Liver (tissue), 9 donors: ENCODE measurements around the gene IGF1R. TPM values are rescaled to one million over a fixed set of nuclear protein-coding genes. Genes with fewer than 3 reads are reported as not detected.

ENCODE experiments used
- DNase-seq: peaks from one replicate; pipeline ENCODE4 v3.0.0-alpha.2; 2017; ENCODE audit warnings: low spot score
- H3K27ac ChIP-seq, 2 donors: one replicate each; pipeline ENCODE4 v1.7.0; 2013; ENCODE audit warnings: inconsistent platforms in 2 of 2, low read length in 2 of 2, control low read depth in 1 of 2, low read depth in 1 of 2, mild to moderate bottlenecking in 1 of 2
- H3K27me3 ChIP-seq, 4 donors: one replicate each; pipeline versions ENCODE4 v1.6.1 to v1.7.0; 2013; ENCODE audit warnings: low read length in 3 of 4, inconsistent platforms in 1 of 4, mild to moderate bottlenecking in 1 of 4, moderate library complexity in 1 of 4; ENCODE audit not compliant: control insufficient read depth in 4 of 4, insufficient read depth in 4 of 4
- H3K36me3 ChIP-seq, 4 donors: one replicate each; pipeline versions ENCODE4 v1.6.1 to v1.7.0; 2013; ENCODE audit warnings: low read length in 3 of 4, mild to moderate bottlenecking in 3 of 4, low read depth in 1 of 4, moderate library complexity in 1 of 4; ENCODE audit not compliant: control insufficient read depth in 4 of 4, insufficient read depth in 3 of 4
- H3K4me1 ChIP-seq, 4 donors: one replicate each; pipeline versions ENCODE4 v1.6.1 to v1.7.0; 2013; ENCODE audit warnings: low read length in 3 of 4, mild to moderate bottlenecking in 3 of 4, moderate library complexity in 1 of 4; ENCODE audit not compliant: control insufficient read depth in 4 of 4, insufficient read depth in 4 of 4
- H3K4me3 ChIP-seq, 3 donors: one replicate each; pipeline versions ENCODE4 v1.6.1 to v1.7.0; 2013; ENCODE audit warnings: low read length in 3 of 3, control low read depth in 1 of 3, low read depth in 1 of 3, mild to moderate bottlenecking in 1 of 3
- H3K9ac ChIP-seq, 2 donors: one replicate each; pipeline ENCODE4 v1.7.0; 2013; ENCODE audit warnings: low read length in 2 of 2, mild to moderate bottlenecking in 2 of 2, moderate library complexity in 2 of 2, control low read depth in 1 of 2, low read depth in 1 of 2
- H3K9me3 ChIP-seq, 4 donors: one replicate each; pipeline versions ENCODE4 v1.6.1 to v1.7.0; 2013; ENCODE audit warnings: low read length in 3 of 4; ENCODE audit not compliant: control insufficient read depth in 4 of 4
- EGR1 ChIP-seq, 2 donors: IDR thresholded peaks; 2 replicates each; pipeline ENCODE4 v1.6.1; 2016 to 2018; ENCODE audit warnings: antibody characterized with exemption in 2 of 2, low read depth in 2 of 2
- FOXA1 ChIP-seq: IDR thresholded peaks from 2 replicates; pipeline ENCODE4 v1.6.1; 2016; ENCODE audit warnings: antibody characterized with exemption
- FOXA2 ChIP-seq: IDR thresholded peaks from 2 replicates; pipeline ENCODE4 v1.6.1; 2016; ENCODE audit warnings: antibody characterized with exemption
- GABPA ChIP-seq, 2 donors: IDR thresholded peaks in 1 of 2; conservative IDR thresholded peaks in 1 of 2; 2 replicates each; pipeline ENCODE4 v1.6.1; 2016; ENCODE audit warnings: antibody characterized with exemption in 2 of 2, mild to moderate bottlenecking in 1 of 2, moderate library complexity in 1 of 2
- HNF4A ChIP-seq, 2 donors: conservative IDR thresholded peaks; 2 replicates each; pipeline ENCODE4 v1.6.1; 2016; ENCODE audit warnings: antibody characterized with exemption in 2 of 2, mild to moderate bottlenecking in 2 of 2
- HNF4G ChIP-seq: IDR thresholded peaks from 2 replicates; pipeline ENCODE4 v1.6.1; 2016; ENCODE audit warnings: antibody characterized with exemption
- JUND ChIP-seq, 2 donors: IDR thresholded peaks; 2 replicates each; pipeline ENCODE4 v1.6.1; 2016; ENCODE audit warnings: antibody characterized with exemption in 2 of 2
- NR2F2 ChIP-seq: IDR thresholded peaks from 2 replicates; pipeline ENCODE4 v1.6.1; 2016; ENCODE audit warnings: antibody characterized with exemption
- RXRA ChIP-seq, 2 donors: IDR thresholded peaks; 2 replicates each; pipeline ENCODE4 v1.6.1; 2017 to 2018; ENCODE audit warnings: antibody characterized with exemption in 2 of 2, mild to moderate bottlenecking in 1 of 2
- SP1 ChIP-seq: IDR thresholded peaks from 2 replicates; pipeline ENCODE4 v1.6.1; 2018; ENCODE audit warnings: antibody characterized with exemption, mild to moderate bottlenecking
- TAF1 ChIP-seq: conservative IDR thresholded peaks from 2 replicates; pipeline ENCODE4 v1.6.1; 2016; ENCODE audit warnings: antibody characterized with exemption, mild to moderate bottlenecking
- YY1 ChIP-seq: IDR thresholded peaks from 2 replicates; pipeline ENCODE4 v1.6.1; 2016; ENCODE audit warnings: antibody characterized with exemption, mild to moderate bottlenecking
- ZBTB33 ChIP-seq: IDR thresholded peaks from 2 replicates; pipeline ENCODE4 v1.6.1; 2016; ENCODE audit warnings: antibody characterized with exemption
- WGBS: extraction: QIAGEN DNeasy Blood & Tissue Kit; methylation state at CpG from one replicate; pipeline ENCODE4 v1.1.7; 2013; 5-methylcytosine and 5-hydroxymethylcytosine counted together
- polyA plus RNA-seq, 2 donors: library from polyadenylated mRNA; stranded (reverse) in 1 of 2; unstranded in 1 of 2; fragments of 200-250 nt in 1 of 2; fragments of >200 nt in 1 of 2; fragmentation: Nextera tagmentation in 1 of 2; extraction: Ambion mirVana in 1 of 2; gene quantifications; one replicate each; pipeline versions ENCODE4 v1.2.1 to v1.2.3, GENCODE V29; 2013 to 2015
- total RNA-seq, 2 donors: library from RNA; depleted of rRNA; stranded (reverse); fragments of >200 nt; gene quantifications; one replicate each; pipeline ENCODE4 v1.2.3, GENCODE V29; 2014
- TF ChIP-seq, protein P1 (sequence below): IDR thresholded peaks from 2 replicates; pipeline ENCODE4 v1.6.1; 2016; ENCODE audit warnings: antibody characterized with exemption, mild to moderate bottlenecking
- TF ChIP-seq, protein P2 (sequence below): fragments of 150-350 bp; IDR thresholded peaks from 2 replicates; pipeline ENCODE4 v1.5.1; 2017; ENCODE audit warnings: improper control_type of control experiment, low read depth, low read length; ENCODE audit not compliant: missing input control
- TF ChIP-seq, protein P3 (sequence below): IDR thresholded peaks from 2 replicates; pipeline ENCODE4 v1.6.1; 2016; ENCODE audit warnings: antibody characterized with exemption
- TF ChIP-seq, protein P4 (sequence below): IDR thresholded peaks from 2 replicates; pipeline ENCODE4 v1.6.1; 2016; ENCODE audit warnings: antibody characterized with exemption
- donor health status: healthy.
- donor health status: healthy.
- donor health status: healthy.
- donor health status: healthy.
- donor health status: healthy.

IGF1R gene
- total and polyA plus RNA-seq, 4 donors: 0.69 to 10.3 (median 3.2) TPM

DNA sequence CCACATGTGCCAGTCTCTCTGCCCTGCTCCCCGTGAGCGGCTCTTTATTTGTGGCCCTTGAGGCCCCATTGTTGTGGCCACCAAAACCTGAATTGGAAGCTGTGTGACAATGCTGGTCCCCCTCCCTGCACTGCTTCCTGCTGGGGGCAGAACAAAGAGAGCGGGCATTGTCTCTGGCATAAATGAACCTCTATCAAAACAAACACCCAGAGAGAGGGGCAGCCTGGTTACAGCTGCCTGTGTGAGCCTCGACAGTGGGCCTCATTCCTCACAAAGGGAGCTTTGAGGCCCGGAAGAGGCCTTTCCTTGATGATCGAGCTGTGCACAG, 152.9 kb downstream of the IGF1R start:
- Histone ChIP-seq H3K9ac (no peak overlapping the region), H3K4me1 (peaks cover 0 to 8% (median 0%) of the 10 kb centered on the region in 4 donors), H3K9me3 (no peaks in the 10 kb centered on the region), H3K27ac (no peak overlapping the region), H3K4me3 (no peak overlapping the region), H3K27me3 (peaks cover 0 to 10% (median 0%) of the 10 kb centered on the region in 4 donors), H3K36me3 (no peaks in the 10 kb centered on the region)
- no peak for DNase-seq
- 67% methylated on average over 6 of the region's 6 CpGs for WGBS
- TF ChIP-seq TAF1: no peak
- TF ChIP-seq, protein P1, sequence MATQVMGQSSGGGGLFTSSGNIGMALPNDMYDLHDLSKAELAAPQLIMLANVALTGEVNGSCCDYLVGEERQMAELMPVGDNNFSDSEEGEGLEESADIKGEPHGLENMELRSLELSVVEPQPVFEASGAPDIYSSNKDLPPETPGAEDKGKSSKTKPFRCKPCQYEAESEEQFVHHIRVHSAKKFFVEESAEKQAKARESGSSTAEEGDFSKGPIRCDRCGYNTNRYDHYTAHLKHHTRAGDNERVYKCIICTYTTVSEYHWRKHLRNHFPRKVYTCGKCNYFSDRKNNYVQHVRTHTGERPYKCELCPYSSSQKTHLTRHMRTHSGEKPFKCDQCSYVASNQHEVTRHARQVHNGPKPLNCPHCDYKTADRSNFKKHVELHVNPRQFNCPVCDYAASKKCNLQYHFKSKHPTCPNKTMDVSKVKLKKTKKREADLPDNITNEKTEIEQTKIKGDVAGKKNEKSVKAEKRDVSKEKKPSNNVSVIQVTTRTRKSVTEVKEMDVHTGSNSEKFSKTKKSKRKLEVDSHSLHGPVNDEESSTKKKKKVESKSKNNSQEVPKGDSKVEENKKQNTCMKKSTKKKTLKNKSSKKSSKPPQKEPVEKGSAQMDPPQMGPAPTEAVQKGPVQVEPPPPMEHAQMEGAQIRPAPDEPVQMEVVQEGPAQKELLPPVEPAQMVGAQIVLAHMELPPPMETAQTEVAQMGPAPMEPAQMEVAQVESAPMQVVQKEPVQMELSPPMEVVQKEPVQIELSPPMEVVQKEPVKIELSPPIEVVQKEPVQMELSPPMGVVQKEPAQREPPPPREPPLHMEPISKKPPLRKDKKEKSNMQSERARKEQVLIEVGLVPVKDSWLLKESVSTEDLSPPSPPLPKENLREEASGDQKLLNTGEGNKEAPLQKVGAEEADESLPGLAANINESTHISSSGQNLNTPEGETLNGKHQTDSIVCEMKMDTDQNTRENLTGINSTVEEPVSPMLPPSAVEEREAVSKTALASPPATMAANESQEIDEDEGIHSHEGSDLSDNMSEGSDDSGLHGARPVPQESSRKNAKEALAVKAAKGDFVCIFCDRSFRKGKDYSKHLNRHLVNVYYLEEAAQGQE: no peak
- TF ChIP-seq YY1: no peak
- no peak for TF ChIP-seq GABPA (IDR thresholded peaks at IDR 0.05 in 1 of 2, conservative IDR thresholded peaks at IDR 0.05 in 1 of 2)
- TF ChIP-seq HNF4A (conservative IDR thresholded peaks at IDR 0.05): no peak
- TF ChIP-seq FOXA1: no peak
- no peak for TF ChIP-seq HNF4G
- TF ChIP-seq, protein P2, sequence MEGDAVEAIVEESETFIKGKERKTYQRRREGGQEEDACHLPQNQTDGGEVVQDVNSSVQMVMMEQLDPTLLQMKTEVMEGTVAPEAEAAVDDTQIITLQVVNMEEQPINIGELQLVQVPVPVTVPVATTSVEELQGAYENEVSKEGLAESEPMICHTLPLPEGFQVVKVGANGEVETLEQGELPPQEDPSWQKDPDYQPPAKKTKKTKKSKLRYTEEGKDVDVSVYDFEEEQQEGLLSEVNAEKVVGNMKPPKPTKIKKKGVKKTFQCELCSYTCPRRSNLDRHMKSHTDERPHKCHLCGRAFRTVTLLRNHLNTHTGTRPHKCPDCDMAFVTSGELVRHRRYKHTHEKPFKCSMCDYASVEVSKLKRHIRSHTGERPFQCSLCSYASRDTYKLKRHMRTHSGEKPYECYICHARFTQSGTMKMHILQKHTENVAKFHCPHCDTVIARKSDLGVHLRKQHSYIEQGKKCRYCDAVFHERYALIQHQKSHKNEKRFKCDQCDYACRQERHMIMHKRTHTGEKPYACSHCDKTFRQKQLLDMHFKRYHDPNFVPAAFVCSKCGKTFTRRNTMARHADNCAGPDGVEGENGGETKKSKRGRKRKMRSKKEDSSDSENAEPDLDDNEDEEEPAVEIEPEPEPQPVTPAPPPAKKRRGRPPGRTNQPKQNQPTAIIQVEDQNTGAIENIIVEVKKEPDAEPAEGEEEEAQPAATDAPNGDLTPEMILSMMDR: no peak
- TF ChIP-seq JUND (IDR thresholded peaks at IDR 0.05): no peak
- no peak for TF ChIP-seq FOXA2
- TF ChIP-seq ZBTB33: no peak
- TF ChIP-seq NR2F2: no peak
- TF ChIP-seq, protein P3, sequence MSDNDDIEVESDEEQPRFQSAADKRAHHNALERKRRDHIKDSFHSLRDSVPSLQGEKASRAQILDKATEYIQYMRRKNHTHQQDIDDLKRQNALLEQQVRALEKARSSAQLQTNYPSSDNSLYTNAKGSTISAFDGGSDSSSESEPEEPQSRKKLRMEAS: no peak
- no peak for TF ChIP-seq EGR1 (IDR thresholded peaks at IDR 0.05; ENCODE audit: low read depth in 2 of 2)
- TF ChIP-seq, protein P4, sequence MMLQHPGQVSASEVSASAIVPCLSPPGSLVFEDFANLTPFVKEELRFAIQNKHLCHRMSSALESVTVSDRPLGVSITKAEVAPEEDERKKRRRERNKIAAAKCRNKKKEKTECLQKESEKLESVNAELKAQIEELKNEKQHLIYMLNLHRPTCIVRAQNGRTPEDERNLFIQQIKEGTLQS: no peak
- no peak for TF ChIP-seq RXRA (IDR thresholded peaks at IDR 0.05)
- no peak for TF ChIP-seq SP1

DNA sequence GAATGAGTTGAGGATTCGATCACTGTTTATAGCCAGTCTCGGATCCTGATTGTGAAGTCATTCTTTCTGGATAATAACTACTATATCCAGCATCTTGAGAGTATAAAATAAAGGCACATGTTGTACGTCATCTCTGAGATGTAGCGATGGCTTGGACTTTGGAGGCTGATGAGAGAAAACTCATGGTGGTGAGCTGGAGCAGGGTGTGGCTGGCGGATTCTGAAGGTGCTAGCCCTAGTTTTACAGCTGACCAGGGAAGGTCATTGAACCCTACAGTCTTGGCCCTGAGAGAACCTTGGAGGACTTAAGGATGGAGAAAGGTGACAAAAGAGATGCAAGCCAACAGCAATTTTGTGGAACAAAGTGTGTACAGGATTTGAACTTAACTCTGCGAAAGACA, 153.8 kb downstream of the IGF1R start:
- no peak overlapping the region for H3K4me3 ChIP-seq
- H3K4me1 ChIP-seq: peaks cover 0 to 8% (median 0%) of the 10 kb centered on the region in 4 donors
- no peak overlapping the region for H3K9ac ChIP-seq
- H3K27me3 ChIP-seq: peaks cover 0 to 10% (median 0%) of the 10 kb centered on the region in 4 donors
- no peak overlapping the region for H3K27ac ChIP-seq
- WGBS: 89% methylated on average over 6 of the region's 6 CpGs
- H3K9me3 ChIP-seq: no peaks in the 10 kb centered on the region
- DNase-seq: no peak
- no peaks in the 10 kb centered on the region for H3K36me3 ChIP-seq
- no peak for TF ChIP-seq FOXA2
- TF ChIP-seq GABPA (IDR thresholded peaks at IDR 0.05 in 1 of 2, conservative IDR thresholded peaks at IDR 0.05 in 1 of 2): no peak
- TF ChIP-seq, protein P2: no peak
- no peak for TF ChIP-seq FOXA1
- TF ChIP-seq, protein P1: no peak
- TF ChIP-seq HNF4A (conservative IDR thresholded peaks at IDR 0.05): no peak
